Measurements from ENCODE around the gene RNU5D-1.

RNU5D-1 gene

DNA sequence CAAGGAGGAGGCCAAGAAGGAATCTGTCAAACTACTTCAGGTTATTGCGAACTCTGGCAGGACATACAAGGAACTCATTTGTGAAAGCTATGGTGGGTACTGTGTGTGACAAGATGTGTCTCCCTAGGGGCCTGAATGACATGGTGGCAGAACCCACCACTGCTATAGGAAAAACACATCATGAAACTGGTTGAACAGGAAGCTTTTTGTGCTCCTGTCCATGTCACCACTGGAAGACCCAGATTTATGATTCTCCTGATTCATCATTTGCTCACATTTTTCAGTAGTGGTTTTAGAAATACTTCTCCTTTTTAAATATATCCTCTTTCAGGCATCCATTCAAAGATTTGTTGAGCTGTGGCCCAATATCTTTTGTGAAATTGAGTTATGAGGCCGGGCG, 32.8 kb downstream of the RNU5D-1 start:
- DNase-seq (ENCODE audit: low spot score), result no peak

DNA sequence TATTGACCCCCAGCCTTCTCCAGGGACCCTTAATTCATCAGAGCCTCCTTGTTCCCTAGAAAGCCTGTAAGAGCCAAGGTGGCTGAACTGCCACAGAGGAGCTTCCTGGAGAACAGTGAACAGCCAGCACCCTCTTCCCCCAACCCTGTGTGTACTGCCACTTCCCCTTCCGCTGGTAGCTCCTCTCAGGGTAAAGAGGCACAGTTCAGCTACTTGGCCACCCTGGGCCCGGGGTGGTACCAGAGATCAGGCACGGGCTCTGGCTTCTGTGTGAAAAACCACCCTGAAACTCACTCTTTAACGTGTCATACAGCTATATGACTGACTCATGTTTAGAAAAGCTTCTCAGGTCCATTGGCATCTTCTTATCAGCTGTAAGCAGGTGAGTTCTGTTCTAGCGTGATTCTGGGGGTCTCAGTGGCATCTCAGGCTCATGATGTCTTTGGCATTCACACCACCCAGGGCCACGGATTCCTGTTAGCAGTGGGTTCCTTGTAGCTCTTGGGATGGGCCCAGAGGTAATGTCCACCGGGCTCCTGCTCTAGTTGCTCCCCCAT, 34.1 kb downstream of the RNU5D-1 start:
- DNase-seq (ENCODE audit: low spot score), result no peak

DNA sequence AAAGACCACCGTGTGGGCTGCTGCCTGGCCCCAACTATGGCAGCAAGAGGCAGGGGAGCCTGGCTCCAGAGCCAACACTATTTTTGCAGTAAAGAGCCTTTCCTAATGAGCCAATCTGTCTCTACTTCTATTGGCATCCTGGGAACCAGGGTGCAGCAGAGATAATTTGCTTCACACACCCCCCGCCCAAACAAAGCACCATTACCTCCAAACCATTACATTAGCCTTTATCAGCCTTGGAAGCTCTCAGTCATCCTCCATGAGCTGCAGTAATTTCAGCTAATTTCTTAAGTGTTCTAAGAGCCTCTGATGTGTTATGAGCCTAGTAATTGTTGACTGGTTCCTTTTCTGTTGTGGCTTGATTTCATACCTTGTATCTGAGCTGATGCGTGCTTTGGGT, 34.9 kb downstream of the RNU5D-1 start:
- DNase-seq (ENCODE audit: low spot score), result no peak

DNA sequence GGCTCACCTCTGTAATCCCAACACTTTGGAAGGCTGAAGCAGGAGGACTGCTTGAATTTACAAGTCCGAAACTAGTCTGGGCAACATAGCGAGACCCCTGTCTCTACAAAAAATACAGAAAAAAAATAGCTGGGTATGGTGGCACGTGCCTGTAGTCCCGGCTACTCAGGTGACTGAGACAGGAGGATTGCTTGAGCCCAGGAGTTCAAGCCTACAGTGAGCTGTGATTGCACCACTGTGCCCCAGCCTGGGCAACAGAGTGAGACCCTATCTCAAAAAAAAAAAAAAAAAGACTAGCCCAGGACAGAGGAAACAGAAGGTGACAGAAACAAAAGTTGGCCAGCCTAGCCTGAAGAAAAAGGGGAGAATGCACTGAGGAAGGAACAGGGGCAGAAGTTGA, 35.3 kb downstream of the RNU5D-1 start:
- DNase-seq (ENCODE audit: low spot score), result no peak

DNA sequence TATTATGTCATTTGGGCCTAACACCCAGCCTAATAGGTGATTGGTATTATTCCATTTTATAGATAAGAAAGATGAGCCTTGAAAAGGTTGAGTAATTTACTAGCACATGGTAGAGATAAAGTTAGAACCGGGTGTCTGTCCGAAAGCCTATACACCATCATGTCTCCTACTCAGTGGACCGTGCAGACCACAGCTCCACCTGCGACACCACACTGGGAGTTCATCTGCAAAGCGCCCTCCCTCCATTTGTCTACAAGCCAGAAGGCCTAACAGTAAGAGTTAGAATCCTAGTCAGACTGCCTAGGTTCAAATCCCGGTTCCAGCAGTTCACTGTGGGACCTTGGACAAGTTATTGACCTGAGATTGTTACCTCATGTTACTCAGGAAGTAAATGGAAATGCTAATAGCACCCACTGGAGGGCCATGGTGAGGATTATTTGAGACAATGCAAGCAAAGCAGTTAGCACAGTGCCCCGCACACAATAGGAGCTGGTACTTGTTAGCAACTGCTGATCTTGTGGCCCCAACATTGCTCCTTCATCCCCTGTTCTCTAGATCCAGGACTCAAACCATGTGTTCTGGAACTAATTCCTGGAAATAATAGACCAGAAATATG, 36.0 kb downstream of the RNU5D-1 start:
- DNase-seq (ENCODE audit: low spot score), result no peak

DNA sequence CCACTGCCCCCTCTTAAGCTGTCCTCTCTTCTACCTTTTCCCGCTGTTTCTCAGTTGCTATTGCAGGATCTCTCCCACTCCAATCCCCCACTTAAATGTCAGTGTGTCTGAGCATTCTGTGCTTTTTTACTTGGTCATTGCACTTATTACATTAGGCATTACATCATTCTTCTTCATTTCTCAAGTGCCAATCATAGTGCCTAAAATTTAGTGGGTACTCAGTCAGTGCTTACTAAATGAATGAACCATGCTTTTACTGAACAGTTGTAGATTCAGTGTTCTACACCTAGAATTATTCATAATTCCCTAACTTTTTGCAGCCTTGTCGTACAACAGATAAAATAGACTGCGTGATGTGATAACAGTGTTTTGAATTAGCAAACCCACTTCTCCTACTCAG, 37.1 kb downstream of the RNU5D-1 start:
- DNase-seq (ENCODE audit: low spot score), result no peak

DNA sequence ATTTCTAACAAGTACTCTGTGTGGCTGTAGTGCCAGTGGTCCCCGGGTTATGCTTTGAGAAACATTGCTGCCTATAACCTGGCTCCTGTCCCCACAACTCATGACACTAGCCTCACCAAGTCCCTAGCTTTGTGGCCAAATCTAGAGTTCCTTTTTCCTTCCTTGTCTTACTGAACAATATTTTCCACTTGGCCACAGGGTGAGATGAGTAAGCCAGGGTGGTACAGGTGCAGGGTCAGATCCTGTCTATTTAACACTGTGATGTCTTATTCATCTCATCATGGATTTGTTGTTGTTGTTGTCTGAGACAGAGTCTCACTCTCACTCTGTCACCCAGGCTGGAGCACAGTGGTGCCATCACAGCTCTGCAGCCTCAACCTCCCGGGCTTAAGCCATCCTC, 37.8 kb downstream of the RNU5D-1 start:
- no peak for DNase-seq (ENCODE audit: low spot score)

DNA sequence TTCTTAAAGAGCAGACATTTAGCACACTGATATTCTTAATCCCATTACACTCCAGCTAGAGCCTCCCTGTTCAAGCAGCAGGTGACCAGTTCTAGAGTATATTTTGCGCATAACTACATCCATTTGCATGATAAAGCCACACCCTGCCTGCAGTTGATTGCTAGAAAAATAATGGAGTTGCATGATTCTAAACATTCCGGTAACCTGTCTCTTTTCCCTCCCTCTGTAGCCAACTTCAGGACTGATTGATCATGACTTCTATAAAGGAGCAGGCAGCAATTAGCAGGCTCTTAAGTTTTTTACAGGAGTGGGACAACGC, 41.6 kb downstream of the RNU5D-1 start:
- DNase-seq (ENCODE audit: low spot score), result no peak

DNA sequence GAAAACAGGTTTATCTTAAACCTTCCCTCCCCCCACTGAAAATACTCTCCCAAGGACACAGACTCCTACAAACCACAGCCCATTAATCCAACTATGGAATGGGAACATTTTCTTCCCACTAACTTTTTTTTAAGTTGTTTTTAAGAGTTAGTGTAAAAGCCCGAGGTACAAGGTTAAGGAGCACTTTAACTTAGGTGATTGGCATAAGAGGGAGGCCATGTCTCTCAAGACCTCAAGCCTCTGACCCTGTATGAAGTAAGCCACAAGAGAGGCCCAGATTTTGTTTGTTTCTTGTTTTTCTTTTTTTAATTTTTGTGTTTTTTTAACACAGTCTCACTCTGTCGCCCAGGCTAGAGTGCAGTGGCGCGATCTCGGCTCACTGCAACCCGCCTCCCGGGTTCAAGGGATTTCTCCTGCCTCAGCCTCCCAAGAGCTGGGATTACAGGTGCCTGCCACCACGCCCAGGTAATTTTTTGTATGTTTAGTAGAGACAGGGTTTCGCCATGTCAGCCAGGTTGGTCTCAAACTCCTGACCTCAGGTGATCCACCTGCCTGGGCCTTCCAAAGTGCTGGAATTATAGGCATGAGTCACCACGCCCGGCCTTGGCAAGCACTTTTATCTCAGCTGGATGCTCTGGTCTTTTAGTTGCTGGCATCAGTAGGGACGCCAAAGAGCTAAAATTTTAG, 42.1 kb downstream of the RNU5D-1 start:
- no peak for DNase-seq (ENCODE audit: low spot score)

DNA sequence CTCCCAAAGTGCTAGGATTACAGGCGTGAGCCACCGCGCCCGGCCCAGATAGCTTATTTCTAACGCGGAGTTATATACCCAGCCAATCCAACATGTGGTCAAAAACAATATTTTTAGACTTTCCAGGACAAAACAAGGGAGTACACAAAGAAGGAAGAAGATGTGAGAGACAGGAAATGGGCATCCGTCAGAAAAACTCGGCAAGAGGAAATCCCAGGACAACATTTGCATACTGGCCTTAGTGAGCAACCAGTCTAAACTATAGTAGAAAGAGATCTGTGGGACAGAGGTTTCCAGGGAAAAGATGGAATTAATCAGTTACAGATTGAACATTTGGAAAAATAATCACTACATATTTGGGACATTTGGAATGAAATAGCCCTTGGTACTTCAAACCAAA, 45.1 kb downstream of the RNU5D-1 start:
- DNase-seq (ENCODE audit: low spot score), result no peak

DNA sequence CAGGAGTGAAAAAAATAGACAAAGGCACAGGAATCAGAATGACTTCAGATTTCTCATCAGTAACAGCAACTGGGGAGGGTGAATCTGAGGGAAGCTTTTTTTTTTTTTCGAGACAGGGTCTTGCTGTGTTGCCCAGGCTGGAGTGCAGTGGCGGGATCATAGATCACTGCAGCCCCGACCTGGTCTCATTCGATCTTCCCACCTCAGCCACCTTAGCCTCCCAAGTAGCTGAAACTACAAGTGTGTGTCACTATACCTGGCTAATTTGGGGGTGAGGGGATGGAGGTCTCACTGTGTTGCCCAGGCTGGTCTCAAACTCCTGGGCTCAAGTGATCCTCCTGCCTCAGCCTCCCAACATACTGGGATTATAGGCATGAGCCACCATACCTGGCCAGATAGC, 45.8 kb downstream of the RNU5D-1 start:
- DNase-seq (ENCODE audit: low spot score), result no peak

DNA sequence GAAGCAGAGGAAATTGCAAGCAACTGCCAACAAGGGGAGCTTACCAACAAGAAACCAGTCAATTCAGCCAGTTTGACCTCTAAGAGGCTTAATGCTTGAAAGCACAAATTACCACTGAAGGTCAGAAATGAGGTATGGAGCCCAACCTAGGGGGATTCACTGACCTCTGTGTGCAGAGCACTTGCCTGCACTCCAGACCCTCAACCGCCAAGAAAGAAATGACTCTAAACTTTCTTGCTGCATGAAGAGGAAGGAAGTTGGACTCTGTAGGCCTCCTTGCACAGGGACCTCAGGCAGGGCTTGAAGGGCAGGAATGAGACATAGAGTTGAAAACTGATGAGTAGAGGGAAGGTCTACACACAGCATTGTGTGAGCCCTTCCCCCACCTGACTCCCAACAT, 46.4 kb downstream of the RNU5D-1 start:
- no peak for DNase-seq (ENCODE audit: low spot score)

DNA sequence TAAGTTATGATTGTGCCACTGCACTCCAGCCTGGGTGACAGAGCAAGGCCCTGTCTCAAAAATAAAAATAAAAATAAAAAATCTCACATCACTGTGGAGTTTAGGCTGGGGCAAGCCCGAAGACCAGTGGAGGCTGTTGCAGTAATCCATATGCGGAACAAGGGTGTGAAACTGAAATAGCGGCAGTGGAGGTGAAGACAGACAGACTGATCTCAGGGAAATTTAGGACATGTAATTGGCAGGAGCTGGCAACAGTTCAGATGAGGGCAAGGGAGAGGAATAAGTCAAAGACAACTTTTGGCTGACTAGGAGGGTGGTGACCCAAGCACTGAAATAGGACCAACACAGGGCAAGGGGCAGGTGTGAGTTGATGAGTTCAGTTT, 48.1 kb downstream of the RNU5D-1 start:
- no peak for DNase-seq (ENCODE audit: low spot score)

DNA sequence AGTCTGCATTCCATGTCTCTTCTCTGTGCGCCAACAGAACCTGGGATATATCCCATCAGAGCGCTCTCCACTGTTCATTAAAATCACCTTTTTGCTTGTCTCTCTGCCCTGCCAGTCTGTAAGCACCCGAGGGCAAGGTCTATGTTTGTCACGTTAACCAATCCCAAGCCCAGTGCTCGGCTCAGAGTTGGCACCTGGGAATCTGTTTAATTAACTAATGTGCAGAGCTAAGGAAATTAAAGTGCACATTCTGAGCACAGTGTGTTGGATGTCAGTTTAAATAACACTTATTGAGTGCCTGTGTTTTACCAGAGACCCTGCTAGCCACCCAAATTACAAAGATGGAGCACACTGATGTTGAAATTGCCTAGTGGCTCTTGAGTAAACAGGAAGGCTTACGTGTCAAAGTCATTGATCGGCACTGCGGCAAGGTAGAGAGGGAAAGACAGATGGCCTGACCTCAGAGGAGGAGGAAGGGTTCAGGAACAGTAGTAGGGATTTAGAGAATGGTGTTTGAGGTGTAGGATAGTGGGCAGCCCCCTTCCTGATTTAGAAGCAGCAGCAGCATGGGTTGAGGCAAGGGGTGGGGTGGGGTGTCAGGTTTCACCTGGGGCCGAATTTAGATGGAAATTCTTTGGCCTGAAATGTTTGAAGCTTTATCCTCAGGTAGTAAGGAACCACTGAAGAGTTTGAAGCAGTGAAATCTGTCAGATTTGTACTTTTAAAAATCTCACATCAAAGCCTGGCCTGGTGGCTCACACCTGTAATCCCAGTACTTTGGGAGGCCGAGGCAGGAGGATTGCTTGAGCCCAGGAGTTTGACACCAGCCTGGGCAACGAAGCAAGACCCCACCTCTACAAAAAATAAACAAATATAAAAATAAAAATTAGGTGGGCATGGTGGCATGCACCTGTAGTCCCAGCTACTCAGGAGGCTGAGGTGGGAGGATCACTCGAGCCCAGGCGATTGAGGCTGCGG, 48.8 kb downstream of the RNU5D-1 start:
- no peak for DNase-seq (ENCODE audit: low spot score)

All from D341Med (cell line).